ENCODE results near the gene VAPB.

VAPB gene

GRCh38 chr20:58381627-58382026, 7.4 kb upstream of the VAPB start:
- H3K9me3 ChIP-seq (replicated peaks; ENCODE audit: low read length): no peaks in the 10 kb centered on the region
- H3K9ac ChIP-seq (ENCODE audit: low read depth, low read length): no peak overlapping the region
- no peaks in the 10 kb centered on the region for H3K27me3 ChIP-seq (ENCODE audit: control insufficient read depth, insufficient read depth, low read length)
- H3K4me3 ChIP-seq (ENCODE audit: low read length): no peak overlapping the region
- H3K36me3 ChIP-seq (ENCODE audit: insufficient read depth, low read length): no peaks in the 10 kb centered on the region
- H3K4me2 ChIP-seq (ENCODE audit: low read length): no peak overlapping the region
- peaks cover 13% of the 10 kb centered on the region for H3K4me1 ChIP-seq (ENCODE audit: control insufficient read depth, insufficient read depth, low read length)

GRCh38 chr20:58382096-58382495, 6.9 kb upstream of the VAPB start:
- no peaks in the 10 kb centered on the region for H3K27me3 ChIP-seq (ENCODE audit: control insufficient read depth, insufficient read depth, low read length)

GRCh38 chr20:58384821-58385220, 4.2 kb upstream of the VAPB start:
- H3K27me3 ChIP-seq (ENCODE audit: control insufficient read depth, insufficient read depth, low read length): no peaks in the 10 kb centered on the region
- no peak overlapping the region for H3K4me2 ChIP-seq (ENCODE audit: low read length)
- H3K9me3 ChIP-seq (replicated peaks; ENCODE audit: low read length): no peaks in the 10 kb centered on the region
- no peak overlapping the region for H3K4me3 ChIP-seq (ENCODE audit: low read length)
- peaks cover 13% of the 10 kb centered on the region for H3K4me1 ChIP-seq (ENCODE audit: control insufficient read depth, insufficient read depth, low read length)
- H3K9ac ChIP-seq (ENCODE audit: low read depth, low read length): no peak overlapping the region
- peaks cover 2% of the 10 kb centered on the region for H3K36me3 ChIP-seq (ENCODE audit: insufficient read depth, low read length)

More at GRCh38 chr20:58382096-58382495, 6.9 kb upstream of the VAPB start:
- Histone ChIP-seq H3K9me3 (replicated peaks; ENCODE audit: low read length) (no peaks in the 10 kb centered on the region), H3K4me1 (ENCODE audit: control insufficient read depth, insufficient read depth, low read length) (peaks cover 13% of the 10 kb centered on the region), H3K9ac (ENCODE audit: low read depth, low read length) (no peak overlapping the region), H3K4me2 (ENCODE audit: low read length) (no peak overlapping the region), H3K36me3 (ENCODE audit: insufficient read depth, low read length) (no peaks in the 10 kb centered on the region), H3K4me3 (ENCODE audit: low read length) (no peak overlapping the region)

- Histone ChIP-seq H3K4me1 (ENCODE audit: control insufficient read depth, insufficient read depth, low read length) (peaks cover 37% of the 10 kb centered on the region), H3K9ac (ENCODE audit: low read depth, low read length) (peak overlapping the region; percentile 62), H3K4me2 (ENCODE audit: low read length) (peak overlapping the region; percentile 79), H3K9me3 (replicated peaks; ENCODE audit: low read length) (no peaks in the 10 kb centered on the region), H3K36me3 (ENCODE audit: insufficient read depth, low read length) (peaks cover 21% of the 10 kb centered on the region), H3K4me3 (ENCODE audit: low read length) (peak overlapping the region; percentile 69), H3K27me3 (ENCODE audit: control insufficient read depth, insufficient read depth, low read length) (no peaks in the 10 kb centered on the region)
Measured at GRCh38 chr20:58388028-58388601, 914 bp upstream of the VAPB start.

GRCh38 chr20:58389324-58389967, 417 bp downstream of the VAPB start:
- Histone ChIP-seq H3K36me3 (ENCODE audit: insufficient read depth, low read length) (peaks cover 21% of the 10 kb centered on the region), H3K4me2 (ENCODE audit: low read length) (peak overlapping the region; percentile 99), H3K4me1 (ENCODE audit: control insufficient read depth, insufficient read depth, low read length) (peaks cover 41% of the 10 kb centered on the region), H3K9ac (ENCODE audit: low read depth, low read length) (peak overlapping the region; percentile 99), H3K27me3 (ENCODE audit: control insufficient read depth, insufficient read depth, low read length) (no peaks in the 10 kb centered on the region), H3K4me3 (ENCODE audit: low read length) (peak overlapping the region; percentile 93), H3K9me3 (replicated peaks; ENCODE audit: low read length) (no peaks in the 10 kb centered on the region)

- Histone ChIP-seq H3K4me2 (ENCODE audit: low read length) (peak overlapping the region; percentile 99), H3K36me3 (ENCODE audit: insufficient read depth, low read length) (peaks cover 21% of the 10 kb centered on the region), H3K27me3 (ENCODE audit: control insufficient read depth, insufficient read depth, low read length) (no peaks in the 10 kb centered on the region), H3K4me1 (ENCODE audit: control insufficient read depth, insufficient read depth, low read length) (peaks cover 39% of the 10 kb centered on the region), H3K9ac (ENCODE audit: low read depth, low read length) (peak overlapping the region; percentile 99), H3K9me3 (replicated peaks; ENCODE audit: low read length) (no peaks in the 10 kb centered on the region), H3K4me3 (ENCODE audit: low read length) (peak overlapping the region; percentile 93)
Measured at GRCh38 chr20:58389968-58390658, 1.1 kb downstream of the VAPB start.

DNA sequence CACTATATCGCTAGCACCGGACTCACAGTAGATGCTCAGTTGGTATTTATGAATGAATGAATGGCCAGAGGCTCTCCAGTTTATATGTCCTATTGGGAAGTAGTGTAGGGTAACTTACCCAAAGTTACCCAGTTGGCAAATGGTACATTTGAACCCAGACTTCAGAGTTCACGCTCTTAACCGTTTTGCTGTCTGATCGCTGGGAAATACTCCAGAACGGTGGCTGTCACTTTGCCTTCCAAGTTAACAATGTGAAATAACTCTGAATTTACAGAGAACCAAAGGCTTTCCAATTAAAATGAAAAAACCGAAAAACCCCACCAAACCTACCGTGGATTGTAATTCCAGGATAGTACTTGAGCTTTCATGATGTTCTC, 1.6 kb downstream of the VAPB start:
- H3K27me3 ChIP-seq (ENCODE audit: control insufficient read depth, insufficient read depth, low read length): no peaks in the 10 kb centered on the region
- peaks cover 21% of the 10 kb centered on the region for H3K36me3 ChIP-seq (ENCODE audit: insufficient read depth, low read length)
- H3K9ac ChIP-seq (ENCODE audit: low read depth, low read length): no peak overlapping the region
- H3K4me1 ChIP-seq (ENCODE audit: control insufficient read depth, insufficient read depth, low read length): peaks cover 34% of the 10 kb centered on the region
- H3K4me2 ChIP-seq (ENCODE audit: low read length): peak overlapping the region; percentile 99
- peak overlapping the region; percentile 93 for H3K4me3 ChIP-seq (ENCODE audit: low read length)
- H3K9me3 ChIP-seq (replicated peaks; ENCODE audit: low read length): no peaks in the 10 kb centered on the region

GRCh38 chr20:58392286-58392685, 3.3 kb downstream of the VAPB start:
- no peaks in the 10 kb centered on the region for H3K9me3 ChIP-seq (replicated peaks; ENCODE audit: low read length)
- peak overlapping the region; percentile 99 for H3K4me2 ChIP-seq (ENCODE audit: low read length)
- H3K4me1 ChIP-seq (ENCODE audit: control insufficient read depth, insufficient read depth, low read length): peaks cover 31% of the 10 kb centered on the region
- no peak overlapping the region for H3K4me3 ChIP-seq (ENCODE audit: low read length)
- no peak overlapping the region for H3K9ac ChIP-seq (ENCODE audit: low read depth, low read length)
- no peaks in the 10 kb centered on the region for H3K27me3 ChIP-seq (ENCODE audit: control insufficient read depth, insufficient read depth, low read length)
- peaks cover 21% of the 10 kb centered on the region for H3K36me3 ChIP-seq (ENCODE audit: insufficient read depth, low read length)

GRCh38 chr20:58393299-58393698, 4.3 kb downstream of the VAPB start:
- H3K4me1 ChIP-seq (ENCODE audit: control insufficient read depth, insufficient read depth, low read length): peaks cover 31% of the 10 kb centered on the region
- no peaks in the 10 kb centered on the region for H3K27me3 ChIP-seq (ENCODE audit: control insufficient read depth, insufficient read depth, low read length)
- H3K36me3 ChIP-seq (ENCODE audit: insufficient read depth, low read length): peaks cover 24% of the 10 kb centered on the region
- no peak overlapping the region for H3K9ac ChIP-seq (ENCODE audit: low read depth, low read length)
- no peak overlapping the region for H3K4me3 ChIP-seq (ENCODE audit: low read length)
- H3K4me2 ChIP-seq (ENCODE audit: low read length): peak overlapping the region; percentile 18
- no peaks in the 10 kb centered on the region for H3K9me3 ChIP-seq (replicated peaks; ENCODE audit: low read length)

- Histone ChIP-seq H3K9ac (ENCODE audit: low read depth, low read length) (no peak overlapping the region), H3K27me3 (ENCODE audit: control insufficient read depth, insufficient read depth, low read length) (no peaks in the 10 kb centered on the region), H3K4me2 (ENCODE audit: low read length) (no peak overlapping the region), H3K36me3 (ENCODE audit: insufficient read depth, low read length) (peaks cover 23% of the 10 kb centered on the region), H3K4me1 (ENCODE audit: control insufficient read depth, insufficient read depth, low read length) (peaks cover 29% of the 10 kb centered on the region), H3K9me3 (replicated peaks; ENCODE audit: low read length) (no peaks in the 10 kb centered on the region), H3K4me3 (ENCODE audit: low read length) (no peak overlapping the region)
Measured at GRCh38 chr20:58394801-58395200, 5.8 kb downstream of the VAPB start.

GRCh38 chr20:58395604-58396003, 6.6 kb downstream of the VAPB start:
- Histone ChIP-seq H3K36me3 (ENCODE audit: insufficient read depth, low read length) (peaks cover 18% of the 10 kb centered on the region), H3K9me3 (replicated peaks; ENCODE audit: low read length) (no peaks in the 10 kb centered on the region), H3K4me2 (ENCODE audit: low read length) (no peak overlapping the region), H3K9ac (ENCODE audit: low read depth, low read length) (no peak overlapping the region), H3K27me3 (ENCODE audit: control insufficient read depth, insufficient read depth, low read length) (no peaks in the 10 kb centered on the region), H3K4me1 (ENCODE audit: control insufficient read depth, insufficient read depth, low read length) (peaks cover 21% of the 10 kb centered on the region), H3K4me3 (ENCODE audit: low read length) (no peak overlapping the region)

Data from skeletal muscle satellite cell (primary cell).